GM23338 (cell line): ENCODE data around the gene PSMD14. TPM values are rescaled to one million over a fixed set of nuclear protein-coding genes. Genes with fewer than 3 reads are reported as not detected.

Experiments used
- ATAC-seq: fragments of 200-7000 bp; cut with Tn5 transposase; 3 replicates; pipeline ENCODE4 v1.9.1; 2020
- DNase-seq: peaks from one replicate; pipeline ENCODE4 v3.0.0-alpha.2; 2015; ENCODE audit warnings: low spot score
- H2AFZ ChIP-seq: fragments of 200-600 bp; sonication (generic); 2 replicates; pipeline ENCODE4 v1.8.0; 2016; ENCODE audit warnings: antibody characterized with exemption, mild to moderate bottlenecking, moderate library complexity
- H3F3A ChIP-seq: fragments of 200-600 bp; sonication (generic); replicated peaks from 2 replicates; pipeline ENCODE4 v1.8.0; 2017; ENCODE audit warnings: antibody characterized with exemption, mixed run types, low read depth
- H3K27ac ChIP-seq: fragments of 200-600 bp; sonication (generic); 2 replicates; pipeline ENCODE4 v1.6.1; 2016; ENCODE audit warnings: low read depth
- H3K27me3 ChIP-seq: fragments of 200-600 bp; sonication (generic); 2 replicates; pipeline ENCODE4 v1.8.0; 2016; ENCODE audit warnings: mild to moderate bottlenecking, mixed run types, moderate library complexity; ENCODE audit not compliant: insufficient read depth
- H3K36me3 ChIP-seq: fragments of 200-600 bp; sonication (generic); 2 replicates; pipeline ENCODE4 v1.8.0; 2016; ENCODE audit warnings: mild to moderate bottlenecking; ENCODE audit not compliant: insufficient read depth
- H3K4me1 ChIP-seq: fragments of 200-600 bp; sonication (generic); 2 replicates; pipeline ENCODE4 v1.8.0; 2016; ENCODE audit warnings: mild to moderate bottlenecking, moderate library complexity; ENCODE audit not compliant: insufficient read depth
- H3K4me2 ChIP-seq: fragments of 200-600 bp; sonication (generic); 2 replicates; pipeline ENCODE4 v1.7.1; 2017; ENCODE audit warnings: mixed run types
- H3K4me3 ChIP-seq: fragments of 200-600 bp; sonication (generic); 2 replicates; pipeline ENCODE4 v1.6.1; 2016; ENCODE audit warnings: mixed run types
- H3K79me2 ChIP-seq: fragments of 200-600 bp; sonication (generic); replicated peaks from 2 replicates; pipeline ENCODE4 v1.8.0; 2017; ENCODE audit warnings: mild to moderate bottlenecking; ENCODE audit not compliant: insufficient read depth
- H3K9me2 ChIP-seq: fragments of 200-600 bp; sonication (generic); 2 replicates; pipeline ENCODE4 v1.8.0; 2017; ENCODE audit not compliant: insufficient read depth
- H4K20me1 ChIP-seq: fragments of 200-600 bp; sonication (generic); replicated peaks from 2 replicates; pipeline ENCODE4 v1.8.0; 2017; ENCODE audit warnings: mild to moderate bottlenecking; ENCODE audit not compliant: insufficient read depth
- H3K27ac Mint-ChIP-seq: 2 replicates; pipeline ENCODE4 v1.8.0; 2020; ENCODE audit warnings: inconsistent platforms, mild to moderate bottlenecking, moderate library complexity, mixed read lengths
- H3K27me3 Mint-ChIP-seq: 3 replicates; pipeline ENCODE4 v1.8.0; 2022; ENCODE audit warnings: low read depth, mild to moderate bottlenecking, moderate library complexity, mixed read lengths, inconsistent platforms; ENCODE audit not compliant: insufficient read depth, poor library complexity
- H3K36me3 Mint-ChIP-seq: 3 replicates; pipeline ENCODE4 v1.8.0; 2021; ENCODE audit warnings: low read depth, mild to moderate bottlenecking, inconsistent platforms, moderate library complexity, mixed read lengths
- H3K4me1 Mint-ChIP-seq: 3 replicates; pipeline ENCODE4 v1.8.0; 2020; ENCODE audit warnings: mild to moderate bottlenecking, inconsistent platforms, mixed read lengths
- H3K4me3 Mint-ChIP-seq: 3 replicates; pipeline ENCODE4 v1.8.0; 2021; ENCODE audit warnings: moderate library complexity, mild to moderate bottlenecking, inconsistent platforms, mixed read lengths
- H3K9me3 Mint-ChIP-seq: 3 replicates; pipeline ENCODE4 v1.8.0; 2020; ENCODE audit warnings: moderate library complexity, mild to moderate bottlenecking, inconsistent platforms, mixed read lengths
- EZH2 ChIP-seq: fragments of 200-600 bp; sonication (generic); IDR thresholded peaks from one replicate; pipeline ENCODE4 v1.8.0; 2017; ENCODE audit warnings: antibody characterized with exemption, mild to moderate bottlenecking, low read depth; ENCODE audit not compliant: unreplicated experiment
- REST ChIP-seq: IDR thresholded peaks from one replicate; pipeline ENCODE4 v1.6.1; 2018; ENCODE audit warnings: antibody characterized with exemption; ENCODE audit not compliant: unreplicated experiment
- ZNF114 ChIP-seq: fragments of 250-450 bp; sonication (Bioruptor Pico); IDR thresholded peaks from 2 replicates; pipeline ENCODE4 v1.5.0; 2020; ENCODE audit warnings: mild to moderate bottlenecking, moderate library complexity
- polyA plus RNA-seq: library from polyadenylated mRNA; unstranded; fragments of >200 nt; fragmentation: Nextera tagmentation; extraction: Ambion mirVana; gene quantifications from 2 replicates; pipeline ENCODE4 v1.2.1, GENCODE V29; 2016
- total RNA-seq: library from RNA; depleted of rRNA; stranded (reverse); fragments of >200 nt; shearing (Covaris generic); gene quantifications from 2 replicates; pipeline ENCODE4 v1.2.3, GENCODE V29; 2014

The PSMD14 gene
- total and polyA plus RNA-seq, 2 experiments from 2014 or later: 92.2 to 123 TPM

GRCh38 chr2:161420406-161421074, 112.3 kb downstream of the PSMD14 start:
- H3K4me2 ChIP-seq: no peak overlapping the region
- DNase-seq: no peak
- ATAC-seq: no peak
- H3K27me3 ChIP-seq: peaks cover 100% of the 10 kb centered on the region
- H3K4me3 ChIP-seq: no peak overlapping the region
- H3K27ac ChIP-seq: no peak overlapping the region
- no peak overlapping the region for H2AFZ ChIP-seq
- Mint-ChIP-seq H3K27ac (no peak overlapping the region), H3K4me3 (peak overlapping the region; percentile 15; the same call in 1 of the 3 replicates), H3K27me3 (peaks cover 97% of the 10 kb centered on the region), H3K9me3 (peaks cover 11% of the 10 kb centered on the region), H3K36me3 (peaks cover 3% of the 10 kb centered on the region; the same call in 1 of the 3 replicates), H3K4me1 (peaks cover 56% of the 10 kb centered on the region)
- peaks cover 48% of the 10 kb centered on the region for H4K20me1 ChIP-seq
- no peaks in the 10 kb centered on the region for H3K9me2 ChIP-seq
- TF ChIP-seq REST: no peak
- TF ChIP-seq EZH2: peak; percentile 58
- no peaks in the 10 kb centered on the region for H3K36me3 ChIP-seq
- H3F3A ChIP-seq: peaks cover 31% of the 10 kb centered on the region
- H3K4me1 ChIP-seq: peaks cover 61% of the 10 kb centered on the region
- H3K79me2 ChIP-seq: no peaks in the 10 kb centered on the region

DNA sequence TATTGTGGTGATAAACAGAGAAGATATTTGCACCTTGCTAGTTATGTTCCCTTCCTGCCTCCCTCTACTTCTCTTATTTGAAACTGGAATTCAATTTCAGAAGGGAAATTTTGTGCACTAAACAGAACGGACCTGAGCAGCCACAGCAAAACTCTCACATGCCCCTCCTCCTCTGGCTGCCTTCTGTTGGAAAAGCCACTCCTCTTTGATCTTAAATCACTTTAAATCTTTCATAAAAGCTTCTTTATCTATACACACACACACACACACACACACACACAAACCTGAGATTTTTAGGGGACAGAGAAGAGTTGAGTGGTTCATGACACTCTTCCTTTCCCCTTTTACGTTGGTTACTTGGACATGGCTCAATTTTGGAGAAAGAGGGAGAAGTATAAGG, 113.5 kb downstream of the PSMD14 start:
- Histone ChIP-seq H2AFZ (no peak overlapping the region), H3K27ac (no peak overlapping the region), H3K36me3 (no peaks in the 10 kb centered on the region), H3K4me3 (no peak overlapping the region), H3K4me2 (no peak overlapping the region), H3K9me2 (no peaks in the 10 kb centered on the region), H3F3A (peaks cover 32% of the 10 kb centered on the region), H4K20me1 (peaks cover 43% of the 10 kb centered on the region), H3K79me2 (no peaks in the 10 kb centered on the region), H3K4me1 (peaks cover 53% of the 10 kb centered on the region), H3K27me3 (peaks cover 100% of the 10 kb centered on the region)
- no peak for TF ChIP-seq REST
- no peak for TF ChIP-seq ZNF114 (CRISPR knock-in tag)
- ATAC-seq (no peak), DNase-seq (no peak)
- Mint-ChIP-seq H3K4me1 (peaks cover 52% of the 10 kb centered on the region), H3K27ac (no peak overlapping the region), H3K27me3 (peaks cover 97% of the 10 kb centered on the region), H3K9me3 (peaks cover 11% of the 10 kb centered on the region), H3K36me3 (peaks cover 3% of the 10 kb centered on the region; the same call in 1 of the 3 replicates), H3K4me3 (no peak overlapping the region)
